CD4-positive, alpha-beta T cell treated with Interleukin-17A for 1 hour (primary cell): ENCODE measurements around the gene NAP1L5.

Source experiments
- DNase-seq: peaks from one replicate; pipeline ENCODE4 v3.0.0-alpha.2; 2020

NAP1L5 gene

GRCh38 chr4:88720451-88721428, 23.1 kb upstream of the NAP1L5 start:
- DNase-seq: no peak

GRCh38 chr4:88719381-88719780, 21.8 kb upstream of the NAP1L5 start:
- DNase-seq: no peak

GRCh38 chr4:88718098-88718497, 20.5 kb upstream of the NAP1L5 start:
- no peak for DNase-seq

- DNase-seq: no peak
These were observed 16.2 kb upstream of the NAP1L5 start for GRCh38 chr4:88713782-88714181.

- no peak for DNase-seq
These were observed 12.4 kb upstream of the NAP1L5 start for GRCh38 chr4:88709989-88710388.

GRCh38 chr4:88706574-88706973, 8.9 kb upstream of the NAP1L5 start:
- no peak for DNase-seq

- no peak for DNase-seq
These were observed 8.3 kb upstream of the NAP1L5 start for GRCh38 chr4:88705805-88706492.

- DNase-seq: no peak
These were observed 7.6 kb upstream of the NAP1L5 start for GRCh38 chr4:88705223-88705622.

GRCh38 chr4:88702782-88703181, 5.2 kb upstream of the NAP1L5 start:
- DNase-seq: no peak

- no peak for DNase-seq
These were observed 890 bp upstream of the NAP1L5 start for GRCh38 chr4:88698519-88698918.

GRCh38 chr4:88697141-88697540, 488 bp downstream of the NAP1L5 start:
- peak; percentile 41 for DNase-seq

GRCh38 chr4:88696630-88697029, 999 bp downstream of the NAP1L5 start:
- DNase-seq: no peak

- DNase-seq: no peak
These were observed 3.8 kb downstream of the NAP1L5 start for GRCh38 chr4:88693792-88694191.

- DNase-seq: no peak
These were observed 7.3 kb downstream of the NAP1L5 start for GRCh38 chr4:88690355-88690754.

- no peak for DNase-seq
These were observed 16.4 kb downstream of the NAP1L5 start for GRCh38 chr4:88681209-88681608.

- no peak for DNase-seq
These were observed 22.1 kb downstream of the NAP1L5 start for GRCh38 chr4:88675543-88675942.

- no peak for DNase-seq
These were observed 22.6 kb downstream of the NAP1L5 start for GRCh38 chr4:88674979-88675378.

GRCh38 chr4:88674565-88674964, 23.1 kb downstream of the NAP1L5 start:
- DNase-seq: no peak

- no peak for DNase-seq
These were observed 23.7 kb downstream of the NAP1L5 start for GRCh38 chr4:88673886-88674285.

GRCh38 chr4:88672987-88673386, 24.6 kb downstream of the NAP1L5 start:
- DNase-seq: peak; percentile 40

GRCh38 chr4:88661739-88662138, 35.9 kb downstream of the NAP1L5 start:
- DNase-seq: no peak

GRCh38 chr4:88660446-88661294, 37.0 kb downstream of the NAP1L5 start:
- no peak for DNase-seq

GRCh38 chr4:88659890-88660208, 37.8 kb downstream of the NAP1L5 start:
- DNase-seq: no peak
